LoVo (cell line): ENCODE measurements around the gene SPRY1.

ENCODE experiments used
- DNase-seq: peaks from one replicate; pipeline ENCODE4 v3.0.0-alpha.2; 2016; ENCODE audit warnings: low spot score

Gene SPRY1

DNA sequence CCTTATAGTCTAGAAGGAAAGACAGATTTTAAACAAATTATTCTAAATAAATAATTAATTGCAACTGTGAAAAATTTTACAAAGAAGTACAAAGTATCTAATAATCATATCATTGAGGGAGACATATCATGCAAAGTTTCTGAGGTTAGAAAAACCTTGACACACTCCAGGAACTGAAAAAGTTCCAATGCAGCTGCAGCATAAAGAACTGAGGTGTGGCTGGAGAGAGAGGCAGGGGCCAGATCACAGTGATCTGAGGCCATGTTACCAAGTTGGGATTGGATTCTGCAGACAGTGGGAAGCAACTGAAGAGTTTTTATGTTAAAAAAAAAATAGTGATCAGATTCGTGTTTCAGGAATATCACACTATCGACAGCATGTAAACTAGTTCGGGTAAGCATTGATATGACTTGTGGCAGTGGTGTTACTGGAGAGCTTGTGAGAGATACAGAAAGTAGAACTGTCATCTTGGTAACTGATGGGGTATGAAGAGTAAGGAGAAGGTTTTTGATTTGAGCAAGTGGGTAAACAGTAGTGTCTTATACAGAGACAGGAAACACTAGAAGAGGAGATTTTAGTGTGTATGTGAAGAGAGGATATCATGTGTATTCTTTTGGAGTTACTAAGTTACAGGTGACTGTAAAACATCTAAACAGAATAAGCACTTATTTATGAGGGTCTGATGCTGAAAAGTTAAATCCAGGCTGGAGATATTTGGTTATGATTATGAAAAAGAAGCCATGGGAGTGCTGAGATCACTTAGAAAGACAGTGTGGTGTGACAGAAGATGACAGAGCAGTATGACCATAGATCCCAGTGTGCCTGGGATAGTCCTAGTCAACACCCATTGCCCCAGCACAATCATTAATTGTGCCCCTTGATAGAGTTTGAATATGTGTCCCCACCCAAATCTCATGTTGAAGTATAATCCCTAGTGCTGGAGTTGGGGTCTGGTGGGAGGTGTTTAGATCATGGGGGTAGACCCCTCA, 15.6 kb upstream of the SPRY1 start:
- DNase-seq: no peak

DNA sequence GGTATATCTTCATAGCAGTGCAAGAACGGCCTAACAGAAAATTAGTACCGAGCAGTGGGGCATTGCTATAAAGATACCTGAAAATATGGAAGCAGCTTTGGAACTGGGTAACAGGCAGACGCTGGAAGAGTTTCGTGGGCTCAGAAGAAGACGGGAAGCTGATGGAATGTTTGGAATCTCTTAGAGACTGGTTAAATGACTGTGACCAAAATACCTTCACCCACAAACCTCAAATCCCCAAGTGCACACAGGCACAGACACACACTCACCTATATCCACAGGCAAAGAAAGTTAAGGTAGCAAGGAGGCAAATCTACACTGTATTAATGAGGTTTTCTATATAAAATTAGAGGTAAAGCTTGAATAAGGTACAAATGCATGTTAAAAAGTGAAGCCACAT, 14.6 kb upstream of the SPRY1 start:
- DNase-seq: no peak

DNA sequence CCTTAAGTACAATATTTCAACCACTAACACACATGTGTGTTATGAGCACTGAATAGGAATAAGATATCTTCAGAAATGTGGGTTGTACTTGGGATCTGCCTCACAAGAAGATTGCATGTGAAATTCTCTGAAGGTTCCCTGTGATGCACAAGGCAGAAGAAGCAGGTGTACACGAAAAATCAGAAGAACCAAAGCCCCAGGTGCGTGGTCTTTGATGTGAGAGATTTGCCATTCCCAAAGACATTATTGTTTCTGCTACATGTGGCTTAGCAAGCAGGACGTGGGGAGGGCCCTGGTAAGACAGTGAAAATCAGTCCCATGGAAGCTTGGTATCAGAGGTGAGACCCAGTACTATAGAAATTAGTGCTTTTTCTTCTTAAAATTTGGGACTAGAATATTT, 13.0 kb upstream of the SPRY1 start:
- DNase-seq: no peak

DNA sequence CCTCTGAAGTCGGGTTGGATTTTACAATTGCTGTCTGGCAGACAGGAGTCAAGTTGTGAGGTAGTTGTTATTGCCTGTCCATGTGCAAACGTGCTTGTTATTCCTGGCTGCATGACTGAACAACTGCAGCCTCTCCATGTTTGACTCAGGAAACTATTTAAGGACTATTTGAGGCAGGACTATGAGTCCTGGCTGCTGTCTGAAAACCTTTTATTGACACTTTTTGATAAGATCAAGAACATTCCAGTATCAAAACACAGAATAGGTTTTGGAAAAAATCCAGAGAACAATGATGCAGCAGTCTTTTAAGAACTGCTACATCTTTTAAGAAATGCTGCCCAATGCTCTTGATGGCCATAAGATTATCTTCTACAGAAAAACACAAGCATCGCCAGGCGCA, 10.0 kb upstream of the SPRY1 start:
- DNase-seq: no peak

DNA sequence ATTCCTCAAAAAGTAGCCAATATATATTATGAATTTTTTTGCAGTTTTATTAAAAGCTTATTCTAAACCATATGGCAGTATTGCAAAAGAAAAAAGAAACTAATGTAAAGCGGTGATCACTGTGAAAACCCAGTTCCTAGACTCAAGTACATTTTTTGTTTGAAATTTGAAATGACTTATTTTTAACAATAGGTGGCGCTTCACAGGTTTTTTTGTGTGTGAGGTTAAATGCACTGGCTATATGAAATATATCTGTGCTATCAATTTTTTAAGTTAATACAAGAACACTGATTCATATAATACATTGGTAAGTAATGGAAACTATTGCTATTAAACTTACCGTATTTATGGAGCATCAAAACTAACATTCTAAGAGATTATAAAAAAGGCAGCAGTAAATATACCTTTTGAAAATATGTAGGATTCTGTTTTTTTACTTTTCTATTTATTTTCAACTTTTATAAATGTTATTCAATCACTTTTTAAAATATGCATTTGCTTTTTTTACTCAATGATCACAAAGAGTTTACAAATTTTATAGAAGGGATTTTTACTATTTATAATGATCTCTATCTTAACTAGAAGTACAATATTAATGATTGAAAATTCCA, 5.6 kb upstream of the SPRY1 start:
- DNase-seq: peak; percentile 56

DNA sequence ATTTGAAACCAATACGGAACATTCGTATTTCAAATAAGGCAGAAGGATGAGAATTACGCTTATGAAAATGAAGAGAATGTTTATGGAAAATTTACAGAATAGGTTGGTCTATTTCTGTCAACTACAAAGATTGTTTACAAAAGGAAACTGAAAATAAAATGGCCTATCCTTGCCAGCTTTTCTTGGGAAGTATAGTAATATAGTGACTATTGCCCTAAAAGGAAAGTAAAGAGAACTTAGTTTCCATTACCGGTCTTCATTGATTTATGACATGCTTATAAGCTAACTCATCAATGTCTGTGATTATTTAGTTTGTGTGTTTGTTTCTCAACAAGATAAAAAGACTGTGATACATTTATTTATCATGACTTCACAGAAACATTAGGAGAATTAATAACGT, 2.9 kb upstream of the SPRY1 start:
- no peak for DNase-seq

DNA sequence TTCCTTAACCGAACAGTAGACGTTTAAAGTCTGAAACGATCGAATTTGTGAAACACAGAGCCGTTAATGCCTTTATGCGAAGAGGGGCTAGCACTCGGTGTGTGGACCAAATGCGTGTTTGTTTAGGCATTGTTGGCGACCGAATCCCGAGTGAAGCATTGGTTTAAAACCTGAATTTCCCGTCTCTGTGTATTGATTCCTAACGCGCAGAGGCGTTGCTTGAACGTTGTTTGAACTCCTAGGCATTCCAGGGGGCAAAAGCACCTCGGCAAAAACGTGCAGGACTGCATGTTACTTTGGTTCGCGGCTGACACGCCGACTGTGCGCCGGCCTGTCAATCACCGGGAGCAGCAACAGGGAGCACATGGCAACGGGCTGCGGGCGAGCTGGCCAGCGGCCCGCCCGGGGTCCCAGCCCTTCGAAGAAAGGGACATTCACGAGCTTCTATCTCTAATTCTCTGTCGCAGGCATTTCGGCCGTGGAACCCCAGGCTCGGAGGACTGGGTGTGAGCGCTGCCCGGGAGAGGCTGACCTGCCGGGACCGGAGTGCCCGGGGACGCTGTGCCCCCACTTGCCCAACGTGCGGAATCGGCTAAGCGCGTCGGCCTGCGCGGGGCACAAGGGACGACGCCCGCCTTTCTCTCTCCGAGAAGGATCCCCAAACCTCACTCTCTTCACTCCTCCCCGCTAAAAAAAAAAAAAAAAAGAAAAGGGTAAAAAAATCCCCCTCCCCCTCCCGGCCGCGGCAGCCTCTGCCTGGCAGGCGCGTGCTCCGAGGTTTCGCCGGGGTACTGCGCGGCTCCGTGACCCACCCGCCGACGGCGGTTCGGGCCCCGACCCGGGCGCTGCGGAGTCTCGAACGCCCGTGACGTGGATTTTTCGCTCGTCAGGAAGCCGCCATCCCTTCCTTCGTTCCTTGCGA, 810 bp downstream of the SPRY1 start:
- DNase-seq: peak; percentile 67

DNA sequence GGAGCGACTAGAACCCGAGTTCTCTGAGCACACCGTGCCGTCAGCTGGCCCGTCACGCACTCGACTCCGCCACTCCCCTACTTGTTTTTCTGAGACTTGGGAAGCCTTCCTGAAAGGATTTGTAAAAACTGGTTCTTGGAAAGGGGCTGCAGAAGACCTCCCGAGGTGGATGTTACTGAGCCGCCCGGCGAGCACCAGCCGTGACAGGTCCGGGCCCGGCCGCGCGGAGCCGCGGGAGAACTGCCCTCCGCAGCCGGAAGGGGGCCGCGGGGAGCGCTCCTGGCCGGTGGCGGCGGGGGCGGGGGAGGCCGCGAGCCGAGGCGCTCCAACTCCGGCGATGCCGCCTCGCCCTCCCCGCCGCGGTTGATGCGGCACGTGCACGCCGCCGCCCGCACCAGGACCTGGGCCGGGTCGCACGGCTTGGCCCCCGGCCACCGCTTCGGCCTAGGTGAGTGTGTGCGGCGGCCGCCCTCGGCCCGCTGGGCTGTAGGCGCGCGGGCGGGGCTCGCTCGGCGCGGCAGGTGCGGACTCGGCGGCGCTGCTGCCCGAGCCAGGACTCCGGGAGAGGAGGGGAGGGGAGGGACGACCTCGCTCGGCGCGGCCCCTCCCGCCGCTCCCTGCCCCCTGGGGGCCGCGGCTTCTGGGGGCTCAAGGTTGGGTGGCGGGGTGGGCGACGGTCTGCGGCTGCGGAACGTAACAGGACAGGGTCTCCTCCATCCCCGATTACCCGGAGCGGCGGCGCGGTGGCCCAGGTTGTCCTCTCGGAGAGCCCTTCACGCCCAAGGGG, 1.7 kb downstream of the SPRY1 start:
- DNase-seq: peak; percentile 80

DNA sequence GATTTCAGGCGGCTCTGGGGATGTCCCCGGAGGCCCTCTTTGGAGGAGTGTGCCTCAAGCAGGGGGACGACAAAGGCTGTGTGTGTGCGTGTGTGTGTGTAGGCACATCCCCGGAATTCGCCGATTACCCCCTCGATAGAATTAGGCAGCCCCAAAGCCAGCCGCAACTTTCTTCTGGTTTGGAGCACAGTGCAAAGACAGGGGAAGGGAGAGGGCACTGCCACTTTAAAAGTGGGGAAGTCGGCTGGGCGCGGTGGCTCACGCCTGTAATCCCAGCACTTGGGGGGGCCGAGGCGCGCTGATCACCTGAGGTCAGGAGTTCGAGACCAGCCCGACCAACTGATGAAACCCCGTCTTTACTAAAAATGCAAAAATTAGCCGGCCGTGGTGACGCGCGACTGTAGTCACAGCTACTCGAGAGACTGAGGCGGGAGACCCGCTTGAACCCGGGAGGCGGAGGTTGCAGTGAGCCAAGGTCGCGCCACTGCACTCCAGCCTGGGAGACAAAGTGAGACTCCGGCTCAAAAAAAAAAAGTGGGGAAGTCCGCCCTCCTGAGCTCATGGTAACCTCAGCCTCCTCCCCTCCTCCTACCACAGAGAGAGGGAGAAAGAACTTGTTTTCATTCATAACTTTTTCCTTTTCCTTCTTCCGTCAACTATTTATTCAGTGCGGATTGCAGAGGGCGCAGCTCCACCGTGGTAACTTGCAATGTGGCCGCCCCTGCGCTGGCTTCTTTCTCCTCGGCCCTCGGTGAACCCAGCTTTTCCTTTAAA, 2.4 kb downstream of the SPRY1 start:
- peak; percentile 45 for DNase-seq

DNA sequence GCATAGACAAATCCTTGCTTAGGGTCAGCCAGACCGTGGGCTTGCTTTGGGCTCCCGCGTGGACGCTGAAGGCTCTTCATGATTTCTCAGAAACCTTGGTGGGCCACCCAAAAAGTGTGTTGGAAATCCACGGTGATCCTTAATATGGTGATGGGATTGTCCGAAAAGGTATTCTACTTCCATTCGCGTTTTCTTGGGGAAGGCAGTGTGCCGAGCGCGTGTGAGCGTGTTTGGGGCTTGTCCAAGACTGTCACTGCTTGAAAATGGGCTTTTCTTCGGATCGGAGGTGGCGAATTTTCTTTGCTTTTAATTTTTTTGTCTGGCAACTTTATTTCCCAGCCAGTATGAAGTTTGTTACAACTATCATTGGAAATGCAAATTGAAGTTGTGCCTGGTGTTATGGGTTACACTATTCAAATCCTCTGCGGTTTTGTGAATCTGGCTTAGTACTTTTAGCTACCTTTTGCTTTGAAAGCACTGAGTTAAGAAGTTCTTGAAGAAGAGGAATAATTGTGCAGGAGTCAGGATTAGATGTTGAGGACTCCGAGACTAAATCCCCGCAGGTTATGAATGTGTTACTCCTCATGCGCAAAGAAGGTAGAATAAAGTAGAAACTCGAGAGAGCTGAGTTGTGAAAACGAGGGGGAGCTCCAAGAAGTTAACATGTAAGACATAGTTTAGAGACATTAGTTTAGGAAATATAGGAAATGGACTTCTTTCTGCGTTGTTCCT, 3.2 kb downstream of the SPRY1 start:
- DNase-seq: no peak

DNA sequence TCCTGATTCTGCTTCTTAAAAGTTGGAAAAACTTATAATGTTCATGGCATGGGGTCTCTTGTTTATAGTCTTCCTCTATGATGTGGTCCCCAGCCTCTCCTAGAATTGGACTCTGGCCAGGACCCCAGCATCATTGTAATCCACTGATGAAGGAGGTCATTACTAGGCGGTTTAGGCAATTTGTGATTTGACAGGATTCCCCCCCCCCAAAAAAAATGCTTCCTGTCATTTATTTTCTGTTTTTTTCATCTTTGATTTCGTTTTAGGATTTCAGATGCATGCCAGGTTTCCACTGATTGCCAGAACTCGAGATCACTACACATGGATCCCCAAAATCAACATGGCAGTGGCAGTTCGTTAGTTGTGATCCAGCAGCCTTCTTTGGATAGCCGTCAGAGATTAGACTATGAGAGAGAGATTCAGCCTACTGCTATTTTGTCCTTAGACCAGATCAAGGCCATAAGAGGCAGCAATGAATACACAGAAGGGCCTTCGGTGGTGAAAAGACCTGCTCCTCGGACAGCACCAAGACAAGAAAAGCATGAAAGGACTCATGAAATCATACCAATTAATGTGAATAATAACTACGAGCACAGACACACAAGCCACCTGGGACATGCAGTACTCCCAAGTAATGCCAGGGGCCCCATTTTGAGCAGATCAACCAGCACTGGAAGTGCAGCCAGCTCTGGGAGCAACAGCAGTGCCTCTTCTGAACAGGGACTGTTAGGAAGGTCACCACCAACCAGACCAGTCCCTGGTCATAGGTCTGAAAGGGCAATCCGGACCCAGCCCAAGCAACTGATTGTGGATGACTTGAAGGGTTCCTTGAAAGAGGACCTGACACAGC, 4.9 kb downstream of the SPRY1 start:
- no peak for DNase-seq

DNA sequence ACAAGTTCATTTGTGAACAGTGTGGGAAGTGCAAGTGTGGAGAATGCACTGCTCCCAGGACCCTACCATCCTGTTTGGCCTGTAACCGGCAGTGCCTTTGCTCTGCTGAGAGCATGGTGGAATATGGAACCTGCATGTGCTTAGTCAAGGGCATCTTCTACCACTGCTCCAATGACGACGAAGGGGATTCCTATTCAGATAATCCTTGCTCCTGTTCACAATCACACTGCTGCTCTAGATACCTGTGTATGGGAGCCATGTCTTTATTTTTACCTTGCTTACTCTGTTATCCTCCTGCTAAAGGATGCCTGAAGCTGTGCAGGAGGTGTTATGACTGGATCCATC, 5.5 kb downstream of the SPRY1 start:
- DNase-seq: no peak

DNA sequence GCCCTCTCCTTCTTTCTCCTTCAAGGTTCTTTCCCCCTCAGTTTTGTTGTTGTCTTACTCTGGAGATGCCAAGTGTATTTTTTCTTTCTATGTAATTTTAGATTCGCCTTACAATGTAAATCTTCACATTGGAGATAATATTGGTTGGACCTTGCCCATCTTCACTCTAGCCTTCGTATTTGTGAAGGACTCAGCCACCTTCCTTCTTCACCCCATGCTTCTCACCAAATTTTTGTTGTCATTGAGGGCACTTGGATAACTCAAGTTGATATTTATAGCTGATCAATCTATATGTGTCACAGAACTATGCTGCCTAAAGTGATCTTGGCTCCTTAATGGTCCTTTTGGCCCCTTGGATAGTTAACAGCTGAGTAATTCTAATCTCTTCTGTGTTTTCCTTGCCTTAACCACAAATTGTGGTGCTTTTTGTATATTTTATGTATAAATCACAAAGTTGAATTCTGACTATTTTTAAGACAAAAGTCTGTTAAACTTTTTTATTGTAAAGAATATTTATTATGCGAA, 6.5 kb downstream of the SPRY1 start:
- DNase-seq: no peak

DNA sequence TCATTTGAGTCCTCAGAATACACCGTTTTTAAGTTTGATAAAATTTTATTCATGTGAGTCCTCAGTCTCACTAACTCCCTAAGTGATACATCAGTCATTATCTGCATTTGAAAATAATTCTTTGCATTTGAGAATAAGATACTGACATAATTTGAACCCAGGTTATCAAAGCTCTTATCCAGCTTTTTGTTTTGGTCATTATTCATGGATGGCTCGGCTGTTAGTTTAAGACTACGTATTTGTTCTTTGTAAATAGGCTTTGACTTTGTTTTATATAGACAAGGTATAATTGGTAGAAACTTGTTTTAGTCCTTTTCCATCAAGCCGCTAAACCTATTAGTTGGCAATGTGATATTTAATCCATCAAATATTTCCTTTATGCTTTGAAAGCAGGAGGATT, 7.9 kb downstream of the SPRY1 start:
- DNase-seq: no peak

DNA sequence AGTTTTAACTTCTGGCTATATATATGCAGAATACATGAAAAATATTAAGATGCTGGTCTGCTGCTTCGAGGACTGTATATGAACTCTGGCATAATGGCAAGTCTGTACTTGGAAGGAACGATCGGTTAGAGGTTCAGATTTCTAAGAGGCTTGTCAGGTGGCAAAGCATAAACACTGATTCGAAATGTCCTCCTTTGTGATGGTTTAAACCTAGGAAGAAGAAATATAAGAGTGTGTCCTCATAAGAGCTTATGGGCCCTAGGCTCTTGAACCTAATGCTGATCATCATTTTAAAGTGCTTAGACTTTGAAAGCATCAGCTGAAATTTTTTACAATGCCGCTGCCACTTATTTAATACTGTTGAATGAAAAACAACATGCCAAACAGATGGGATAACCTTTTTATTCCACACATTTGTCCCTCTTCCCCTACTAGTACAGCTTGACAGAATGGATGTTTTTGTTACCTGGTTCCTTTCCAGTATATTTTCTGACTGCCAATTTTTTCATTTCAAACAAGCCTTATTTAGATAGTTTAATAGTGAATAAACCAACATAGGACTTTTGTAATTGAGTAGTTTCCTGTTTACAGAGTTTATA, 8.8 kb downstream of the SPRY1 start:
- no peak for DNase-seq

DNA sequence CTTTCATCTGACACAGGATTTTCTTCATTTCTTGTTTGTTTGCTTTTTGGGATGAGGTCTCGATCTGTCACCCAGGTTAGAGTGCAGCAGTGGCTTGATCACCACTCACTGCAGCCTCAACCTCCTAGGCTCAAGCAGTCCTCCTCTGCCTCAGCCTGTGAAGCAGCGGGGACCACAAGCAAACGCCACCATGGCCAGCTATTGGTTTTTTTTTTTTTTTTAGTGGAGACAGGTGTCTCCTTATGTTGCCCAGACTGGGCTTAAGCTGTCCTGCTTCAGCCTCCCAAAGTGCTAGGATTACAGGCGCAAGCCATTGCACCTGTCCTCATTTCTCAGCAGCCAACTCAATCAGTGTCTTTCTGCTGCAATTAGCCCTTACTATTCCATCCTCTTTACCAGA, 10.3 kb downstream of the SPRY1 start:
- no peak for DNase-seq

DNA sequence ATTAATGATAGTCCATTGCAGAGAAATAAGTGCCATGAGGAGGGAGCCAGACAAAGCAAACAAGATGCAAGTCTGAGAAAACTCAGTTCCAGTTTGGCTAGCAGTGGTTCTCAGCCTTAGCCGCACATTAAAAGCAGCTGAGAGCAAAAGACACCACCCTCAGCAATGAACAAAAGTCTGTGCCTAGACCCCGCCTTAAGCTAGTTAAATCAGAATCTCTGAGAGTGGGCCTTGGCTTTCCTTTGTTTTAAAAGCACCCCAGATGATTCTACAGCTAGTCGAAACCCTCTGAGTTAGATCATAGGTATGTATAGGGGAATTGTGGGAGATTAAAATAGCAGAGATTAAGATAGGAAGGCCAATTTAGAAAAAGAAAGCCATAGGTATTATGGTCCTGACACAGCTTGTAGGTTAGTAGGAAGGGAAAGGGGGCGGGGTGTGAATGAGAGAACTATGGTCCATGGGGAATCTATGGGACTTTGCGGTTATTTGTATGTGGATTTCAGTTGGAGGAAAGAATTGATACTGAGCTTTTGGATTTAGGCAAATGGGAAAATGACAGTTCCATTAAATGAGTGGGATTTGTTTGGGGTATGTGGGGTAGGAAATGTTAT, 12.0 kb downstream of the SPRY1 start:
- no peak for DNase-seq

DNA sequence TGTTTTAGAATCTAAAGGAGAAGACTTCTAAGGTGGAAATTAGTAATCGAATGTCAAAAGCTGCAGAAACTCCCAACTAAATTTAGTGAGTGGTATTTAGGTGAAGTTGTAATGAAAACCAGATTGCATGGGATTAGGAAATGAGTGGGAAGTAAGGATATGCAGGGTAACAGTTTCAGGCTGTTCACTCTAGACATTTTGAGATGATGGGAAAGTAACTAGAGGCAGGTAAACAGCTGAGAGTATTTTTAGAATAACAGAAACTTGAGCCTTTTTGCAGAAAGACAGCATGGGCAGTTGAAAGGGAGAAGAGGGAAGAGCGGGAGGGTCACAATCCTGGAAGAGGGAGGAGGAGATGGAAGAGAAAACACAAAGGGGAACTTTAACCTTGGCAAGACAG, 12.7 kb downstream of the SPRY1 start:
- no peak for DNase-seq
